Adrenal gland (tissue), 5 donors: ENCODE results near the gene MACROD2.

ENCODE experiments used
- CTCF ChIP-seq, 6 experiments: fragments of 450-650 bp in 4 of 6; fragments of 200-600 bp in 2 of 6; sonication (generic) in 1 of 6; IDR thresholded peaks; 1 replicate in 5 of 6; 2 replicates in 1 of 6; pipeline versions ENCODE4 v1.5.1 to v1.8.0; 2016 to 2021; ENCODE audit warnings: antibody characterized with exemption in 6 of 6, mild to moderate bottlenecking in 2 of 6, moderate library complexity in 1 of 6
- POLR2A ChIP-seq, 2 donors: fragments of 450-650 bp; IDR thresholded peaks; one replicate each; pipeline ENCODE4 v1.6.1; 2017; ENCODE audit warnings: antibody characterized with exemption in 2 of 2, mild to moderate bottlenecking in 2 of 2, moderate library complexity in 1 of 2
- donor health status: DM: no; HTN: no; CAD: no.

- TF ChIP-seq CTCF (IDR thresholded peaks at IDR 0.05) (no peak), POLR2A (IDR thresholded peaks at IDR 0.05) (no peak)
Observed at GRCh38 chr20:15415908-15416307, 1420.6 kb downstream of the MACROD2 start.
